ENCODE data around the gene UBE2A. TPM values are rescaled to one million over a fixed set of nuclear protein-coding genes. Genes with fewer than 3 reads are reported as not detected.

UBE2A gene
- total and polyA plus RNA-seq, 2 donors (not counting 3 experiments of a cell fraction or from before 2014, with no cell fraction given): 40.7 to 66.9 TPM

GRCh38 chrX:119570351-119570835, 4.0 kb upstream of the UBE2A start:
- no peak for FAIRE-seq
- peaks cover 5% of the 10 kb centered on the region for H3K4me1 ChIP-seq (ENCODE audit: control insufficient read depth, extremely low read depth, insufficient read depth, low read length)
- no peak for DNase-seq (ENCODE audit: low read depth, low spot score)
- TF ChIP-seq EZH2 (IDR thresholded peaks at IDR 0.05; ENCODE audit: borderline replicate concordance, low read depth, low read length, severe bottlenecking): no peak
- TF ChIP-seq CTCF (IDR thresholded peaks at IDR 0.05; ENCODE audit: extremely low read depth in 1 of 2, insufficient read depth in 1 of 2, low read depth in 1 of 2, low read length in 2 of 2): no peak
- no peak for TF ChIP-seq MYC (IDR thresholded peaks at IDR 0.05; ENCODE audit: low read depth, low read length)
- TF ChIP-seq JUN (IDR thresholded peaks at IDR 0.05; ENCODE audit: borderline replicate concordance, insufficient read depth, insufficient read length, low read depth): no peak
- TF ChIP-seq POLR2A (IDR thresholded peaks at IDR 0.05; ENCODE audit: low read depth, low read length): no peak
- TF ChIP-seq POLR2AphosphoS5 (IDR thresholded peaks at IDR 0.05; ENCODE audit: insufficient read depth, low read depth, low read length): no peak
- TF ChIP-seq MAX (IDR thresholded peaks at IDR 0.05; ENCODE audit: insufficient read depth, insufficient read length): no peak
- TF ChIP-seq FOS (IDR thresholded peaks at IDR 0.05; ENCODE audit: borderline replicate concordance, insufficient read depth, low read length): no peak
- TF ChIP-seq GATA2 (IDR thresholded peaks at IDR 0.05; ENCODE audit: insufficient read depth, insufficient read length, low read depth, low read length): no peak
- no peak overlapping the region for H3K27ac ChIP-seq (ENCODE audit: insufficient read depth, low read depth, low read length)
- H4K20me1 ChIP-seq (replicated peaks; ENCODE audit: control insufficient read depth, extremely low read depth, insufficient read depth, low read length): no peaks in the 10 kb centered on the region
- H3K79me2 ChIP-seq (ENCODE audit: control insufficient read depth, insufficient read depth, low read length): peaks cover 7% of the 10 kb centered on the region
- H3K27me3 ChIP-seq (ENCODE audit: control insufficient read depth in 2 of 2, insufficient read depth in 2 of 2, low read length in 2 of 2): no peaks in the 10 kb centered on the region
- no TSS peak for BruUV-seq (replicated peaks)
- CTCF ChIA-PET: interaction anchor here (1.3 kb wide), 1 partner anchor 20 kb away, joined by 3 read pairs; no protein-coding TSS in a partner anchor
- no peaks in the 10 kb centered on the region for H3K9me1 ChIP-seq (replicated peaks; ENCODE audit: control insufficient read depth, extremely low read depth, insufficient read depth, low read length)
- H3K9me3 ChIP-seq (replicated peaks; ENCODE audit: control insufficient read depth, insufficient read depth, low read length): no peaks in the 10 kb centered on the region
- no peak overlapping the region for H3K4me2 ChIP-seq (ENCODE audit: insufficient read depth, low read length)
- H2AFZ ChIP-seq (ENCODE audit: low read depth, low read length): no peak overlapping the region
- H3K36me3 ChIP-seq (ENCODE audit: control insufficient read depth in 2 of 2, extremely low read depth in 1 of 2, insufficient read depth in 2 of 2, low read length in 2 of 2): no peaks in the 10 kb centered on the region
- dilution Hi-C loops (cut with MboI; ENCODE audit: extremely low pct_ligation_motif_present, low sequenced_read_pairs): no loop called here
- POLR2A ChIA-PET: no interaction called here
- no peak overlapping the region for H3K4me3 ChIP-seq (replicated peaks in 1 of 3; ENCODE audit: insufficient read depth in 1 of 3, low read depth in 1 of 3, low read length in 3 of 3)
- intact Hi-C loops (cut with micrococcal nuclease): loop anchor here (5.0 kb wide), 1 partner anchor 723 kb away; no protein-coding TSS in a partner anchor
- H3K9ac ChIP-seq (replicated peaks; ENCODE audit: extremely low read depth, insufficient read depth, low read length): no peak overlapping the region
